Measurements from ENCODE around the gene PLA2G12A.

The PLA2G12A gene

DNA sequence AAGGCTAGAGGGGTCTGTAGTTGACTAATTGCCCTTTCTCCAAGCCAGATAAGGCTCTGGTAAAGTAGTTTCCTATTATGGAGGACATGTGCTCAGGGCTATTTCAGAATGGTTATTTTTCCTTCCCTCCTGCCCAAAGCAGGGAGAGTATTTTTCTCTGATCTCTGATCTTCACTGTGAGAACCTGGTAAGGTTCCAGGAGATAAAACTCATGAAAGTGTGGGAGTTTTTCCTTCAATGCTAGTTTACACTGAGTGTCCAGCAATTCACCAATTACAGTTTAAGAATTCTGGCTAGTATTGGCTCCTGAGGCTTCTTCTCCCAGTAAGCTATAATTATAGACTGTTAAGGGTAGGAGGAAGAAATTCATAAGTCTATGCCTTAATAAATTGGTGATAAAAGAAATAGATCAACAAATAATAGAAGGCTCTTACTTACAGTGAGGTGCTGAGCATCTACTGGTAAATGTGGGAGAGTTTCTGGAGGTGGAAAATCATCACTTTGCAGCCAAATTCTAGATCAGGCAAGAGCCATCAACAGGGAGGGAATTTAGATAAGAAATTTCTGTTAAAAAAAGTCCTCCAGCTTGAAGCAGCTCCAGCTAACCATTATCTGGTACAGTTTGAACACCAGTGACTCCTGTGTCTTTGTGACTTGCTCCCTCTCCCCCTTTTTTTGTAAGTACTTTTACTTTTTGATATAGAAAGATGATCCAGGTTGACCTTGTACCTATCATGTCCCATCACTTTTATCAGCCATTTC, 57.5 kb downstream of the PLA2G12A start:
- DNase-seq (ENCODE audit: low spot score): no peak
- in situ Hi-C loops (cut with MboI; ENCODE audit: low sequenced_read_pairs, unreplicated experiment): no loop called here
- TF ChIP-seq, protein P1, sequence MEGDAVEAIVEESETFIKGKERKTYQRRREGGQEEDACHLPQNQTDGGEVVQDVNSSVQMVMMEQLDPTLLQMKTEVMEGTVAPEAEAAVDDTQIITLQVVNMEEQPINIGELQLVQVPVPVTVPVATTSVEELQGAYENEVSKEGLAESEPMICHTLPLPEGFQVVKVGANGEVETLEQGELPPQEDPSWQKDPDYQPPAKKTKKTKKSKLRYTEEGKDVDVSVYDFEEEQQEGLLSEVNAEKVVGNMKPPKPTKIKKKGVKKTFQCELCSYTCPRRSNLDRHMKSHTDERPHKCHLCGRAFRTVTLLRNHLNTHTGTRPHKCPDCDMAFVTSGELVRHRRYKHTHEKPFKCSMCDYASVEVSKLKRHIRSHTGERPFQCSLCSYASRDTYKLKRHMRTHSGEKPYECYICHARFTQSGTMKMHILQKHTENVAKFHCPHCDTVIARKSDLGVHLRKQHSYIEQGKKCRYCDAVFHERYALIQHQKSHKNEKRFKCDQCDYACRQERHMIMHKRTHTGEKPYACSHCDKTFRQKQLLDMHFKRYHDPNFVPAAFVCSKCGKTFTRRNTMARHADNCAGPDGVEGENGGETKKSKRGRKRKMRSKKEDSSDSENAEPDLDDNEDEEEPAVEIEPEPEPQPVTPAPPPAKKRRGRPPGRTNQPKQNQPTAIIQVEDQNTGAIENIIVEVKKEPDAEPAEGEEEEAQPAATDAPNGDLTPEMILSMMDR (IDR thresholded peaks at IDR 0.05; ENCODE audit: borderline replicate concordance, control extremely low read depth, extremely low read depth, insufficient read depth, missing control alignments): no peak

DNA sequence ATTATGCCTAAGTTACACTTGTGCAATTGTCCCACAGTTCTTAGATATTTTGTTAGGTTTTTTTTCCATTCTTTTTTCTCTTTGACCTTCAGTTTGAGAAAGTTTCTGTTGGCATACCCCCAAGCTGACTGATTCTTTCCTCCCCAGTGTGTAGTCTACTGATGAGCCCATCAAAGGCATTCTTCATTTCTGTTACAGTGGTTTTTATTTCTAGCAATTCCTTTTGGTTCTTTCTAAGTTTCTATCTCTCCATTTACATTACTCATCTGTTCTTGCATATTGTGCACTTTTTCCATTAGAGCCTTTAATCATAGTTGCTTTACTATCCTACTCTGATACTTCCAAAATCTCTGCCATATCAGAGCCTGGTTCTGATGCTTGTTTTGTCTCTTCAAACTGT, 58.5 kb downstream of the PLA2G12A start:
- TF ChIP-seq, protein P1 (IDR thresholded peaks at IDR 0.05; ENCODE audit: borderline replicate concordance, control extremely low read depth, extremely low read depth, insufficient read depth, missing control alignments): no peak
- DNase-seq (ENCODE audit: low spot score): no peak
- in situ Hi-C loops (cut with MboI; ENCODE audit: low sequenced_read_pairs, unreplicated experiment): no loop called here

DNA sequence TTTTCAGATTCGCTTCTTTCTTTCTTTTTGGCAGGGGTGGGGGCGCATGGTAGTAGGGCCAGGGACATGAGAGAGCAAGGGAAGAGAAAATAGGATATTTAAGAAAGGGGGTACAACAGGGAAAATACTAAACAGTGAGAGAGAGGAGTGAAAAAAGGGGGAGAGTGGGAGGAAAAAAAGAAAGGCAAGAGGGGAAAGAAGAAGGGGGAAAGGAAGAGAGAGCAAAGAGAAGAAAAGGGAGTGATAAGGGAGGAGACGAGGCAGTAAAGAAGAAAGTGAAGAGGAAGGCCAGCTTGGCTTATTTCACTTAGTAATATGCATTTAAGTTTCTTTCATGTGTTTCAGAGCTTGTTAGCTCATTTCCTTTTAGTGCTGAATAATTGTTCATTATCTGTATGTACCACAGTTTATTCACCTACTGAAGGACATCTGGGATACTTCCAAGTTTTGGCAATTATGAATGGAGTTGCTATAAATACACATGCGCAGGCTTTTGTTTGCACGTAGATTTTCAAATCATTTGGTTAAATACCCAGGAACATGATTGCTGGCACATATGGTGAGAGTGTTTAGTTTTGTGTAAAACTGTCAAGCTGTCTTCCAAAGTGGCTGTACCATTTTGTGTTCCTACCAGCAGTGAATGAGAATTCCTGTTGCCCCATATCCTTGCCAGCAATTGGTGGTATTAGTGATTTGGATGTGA, 63.9 kb downstream of the PLA2G12A start:
- in situ Hi-C loops (cut with MboI; ENCODE audit: low sequenced_read_pairs, unreplicated experiment): no loop called here
- TF ChIP-seq, protein P1 (IDR thresholded peaks at IDR 0.05; ENCODE audit: borderline replicate concordance, control extremely low read depth, extremely low read depth, insufficient read depth, missing control alignments): no peak
- no peak for DNase-seq (ENCODE audit: low spot score)

DNA sequence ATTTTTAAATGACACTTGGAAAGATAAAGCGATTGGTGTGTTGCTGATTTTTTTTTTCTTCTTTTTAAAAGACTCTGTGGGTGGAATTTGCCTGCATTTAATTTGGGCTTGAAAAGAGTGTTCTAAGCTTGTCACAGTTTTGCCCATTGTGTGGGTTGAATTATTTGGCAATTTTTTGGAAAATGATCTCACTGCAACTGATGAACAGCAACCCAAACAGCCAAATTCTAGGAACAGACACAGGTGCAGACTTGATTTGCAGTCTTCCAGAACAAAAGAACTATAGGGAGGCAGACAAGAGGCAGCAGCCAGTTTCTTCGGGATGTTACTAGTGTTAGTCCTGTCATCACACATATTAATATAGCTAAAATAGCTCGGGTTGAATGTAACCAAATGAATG, 67.1 kb downstream of the PLA2G12A start:
- DNase-seq (ENCODE audit: low spot score): no peak
- TF ChIP-seq, protein P1 (IDR thresholded peaks at IDR 0.05; ENCODE audit: borderline replicate concordance, control extremely low read depth, extremely low read depth, insufficient read depth, missing control alignments): no peak
- in situ Hi-C loops (cut with MboI; ENCODE audit: low sequenced_read_pairs, unreplicated experiment): no loop called here

DNA sequence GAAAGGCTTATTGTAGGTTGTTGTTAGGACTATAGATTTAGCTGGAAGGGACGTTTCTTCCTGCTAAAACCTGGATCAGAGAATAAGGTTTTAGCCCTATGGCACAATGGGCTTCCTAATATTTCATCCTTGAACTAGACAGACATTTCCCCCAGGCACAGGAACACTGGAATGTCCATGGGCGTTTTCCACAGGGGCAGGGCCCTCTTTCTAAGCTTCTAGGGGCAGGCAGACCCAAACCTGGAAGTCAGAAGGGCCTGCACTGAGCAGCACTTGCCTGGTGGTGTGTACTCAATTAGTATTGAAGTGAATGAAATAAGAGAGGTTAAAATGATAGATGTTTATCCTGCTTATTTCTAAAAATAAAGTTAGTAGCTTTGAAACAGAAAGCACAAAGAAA, 67.8 kb downstream of the PLA2G12A start:
- TF ChIP-seq, protein P1 (IDR thresholded peaks at IDR 0.05; ENCODE audit: borderline replicate concordance, control extremely low read depth, extremely low read depth, insufficient read depth, missing control alignments): no peak
- in situ Hi-C loops (cut with MboI; ENCODE audit: low sequenced_read_pairs, unreplicated experiment): no loop called here
- DNase-seq (ENCODE audit: low spot score): no peak
